ENCODE data around the gene PROM1.

GRCh38 chr4:16025268-16025667 lies 58.6 kb downstream of the PROM1 start:
- TF ChIP-seq, protein P1, sequence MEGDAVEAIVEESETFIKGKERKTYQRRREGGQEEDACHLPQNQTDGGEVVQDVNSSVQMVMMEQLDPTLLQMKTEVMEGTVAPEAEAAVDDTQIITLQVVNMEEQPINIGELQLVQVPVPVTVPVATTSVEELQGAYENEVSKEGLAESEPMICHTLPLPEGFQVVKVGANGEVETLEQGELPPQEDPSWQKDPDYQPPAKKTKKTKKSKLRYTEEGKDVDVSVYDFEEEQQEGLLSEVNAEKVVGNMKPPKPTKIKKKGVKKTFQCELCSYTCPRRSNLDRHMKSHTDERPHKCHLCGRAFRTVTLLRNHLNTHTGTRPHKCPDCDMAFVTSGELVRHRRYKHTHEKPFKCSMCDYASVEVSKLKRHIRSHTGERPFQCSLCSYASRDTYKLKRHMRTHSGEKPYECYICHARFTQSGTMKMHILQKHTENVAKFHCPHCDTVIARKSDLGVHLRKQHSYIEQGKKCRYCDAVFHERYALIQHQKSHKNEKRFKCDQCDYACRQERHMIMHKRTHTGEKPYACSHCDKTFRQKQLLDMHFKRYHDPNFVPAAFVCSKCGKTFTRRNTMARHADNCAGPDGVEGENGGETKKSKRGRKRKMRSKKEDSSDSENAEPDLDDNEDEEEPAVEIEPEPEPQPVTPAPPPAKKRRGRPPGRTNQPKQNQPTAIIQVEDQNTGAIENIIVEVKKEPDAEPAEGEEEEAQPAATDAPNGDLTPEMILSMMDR (IDR thresholded peaks at IDR 0.05) = no peak
- no peak for TF ChIP-seq POLR2A (IDR thresholded peaks at IDR 0.05)
